HepG2 (cell line): ENCODE results near the gene FRMD5. TPM values are rescaled to one million over a fixed set of nuclear protein-coding genes. Genes with fewer than 3 reads are reported as not detected.

Experiments used
- ATAC-seq: fragments of 200-7000 bp; cut with Tn5 transposase; 3 replicates; pipeline ENCODE4 v1.9.1; 2020; ENCODE audit warnings: mild to moderate bottlenecking, moderate library complexity
- BruUV-seq: library from RNA; stranded (reverse); fragments of 400-500 nt; replicated peaks from 2 replicates; lab custom pipeline; 2021; lab: Mats Ljungman, UMichigan
- CTCF ChIA-PET: fragments of 300-600 bp; formaldehyde crosslinking; extraction: SDS; loops from one replicate; lab custom pipeline; 2021; ENCODE audit warnings: low total read pairs, inconsistent platforms, low intra/inter-chr PET ratio; lab: Yijun Ruan, JAX
- POLR2A ChIA-PET: fragments of 350-600 bp; sonication (Branson Sonifier 250); formaldehyde crosslinking; loops from one replicate; lab custom pipeline; 2020; ENCODE audit warnings: antibody characterized with exemption, inconsistent platforms; lab: Yijun Ruan, JAX
- DNase-seq: peaks from one replicate; pipeline ENCODE4 v3.0.0-alpha.2; 2015; ENCODE audit warnings: low spot score
- FAIRE-seq: peaks from 3 replicates; lab custom pipeline; 2011; peaks lifted over from hg19 to GRCh38; lab: Jason Lieb, UNC
- H2AFZ ChIP-seq: one replicate; pipeline ENCODE4 v1.6.1; 2011; ENCODE audit warnings: low read length, inconsistent platforms
- H3K27ac ChIP-seq: fragments of 300-600 bp; 3 replicates; pipeline ENCODE4 v1.8.0; 2011; ENCODE audit warnings: mixed run types, mild to moderate bottlenecking, mixed read lengths, low read length, inconsistent platforms; ENCODE audit not compliant: insufficient read depth; ENCODE audit errors: extremely low read length
- H3K27me3 ChIP-seq, 2 experiments: fragments of 200-600 bp in 1 of 2; 2 replicates in 1 of 2; 3 replicates in 1 of 2; pipeline versions ENCODE4 v1.6.0 to v1.8.0; 2011; ENCODE audit warnings: low read length in 2 of 2, mild to moderate bottlenecking in 2 of 2, moderate library complexity in 2 of 2, inconsistent platforms in 1 of 2; ENCODE audit not compliant: insufficient read depth in 2 of 2, control insufficient read depth in 1 of 2
- H3K36me3 ChIP-seq, 2 experiments: fragments of 200-600 bp in 1 of 2; replicated peaks in 1 of 2; 2 replicates in 1 of 2; 3 replicates in 1 of 2; pipeline versions ENCODE4 v1.5.1 to v1.8.0; 2011; ENCODE audit warnings: low read length in 2 of 2, inconsistent platforms in 1 of 2; ENCODE audit not compliant: insufficient read depth in 2 of 2, control insufficient read depth in 1 of 2
- H3K4me1 ChIP-seq: 2 replicates; pipeline ENCODE4 v1.5.1; 2012; ENCODE audit warnings: low read length, inconsistent platforms; ENCODE audit not compliant: insufficient read depth
- H3K4me2 ChIP-seq: 2 replicates; pipeline ENCODE4 v1.6.0; 2011; ENCODE audit warnings: low read depth, low read length, inconsistent platforms
- H3K4me3 ChIP-seq, 3 experiments: fragments of 200-600 bp in 1 of 3; sonication (generic), shearing (Covaris generic) in 1 of 3; replicated peaks in 1 of 3; 2 replicates each; pipeline ENCODE4 v1.5.1; 2011 to 2016; ENCODE audit warnings: low read length in 3 of 3, inconsistent platforms in 2 of 3, low read depth in 2 of 3, mild to moderate bottlenecking in 2 of 3, control low read depth in 1 of 3, mixed read lengths in 1 of 3; ENCODE audit not compliant: insufficient read depth in 1 of 3
- H3K79me2 ChIP-seq: one replicate; pipeline ENCODE4 v1.6.1; 2011; ENCODE audit warnings: low read length, inconsistent platforms; ENCODE audit not compliant: insufficient read depth
- H3K9ac ChIP-seq: 2 replicates; pipeline ENCODE4 v1.6.0; 2011; ENCODE audit warnings: mild to moderate bottlenecking, low read depth, low read length, inconsistent platforms; ENCODE audit not compliant: insufficient read depth
- H3K9me3 ChIP-seq: 2 replicates; pipeline ENCODE4 v1.5.1; 2012; ENCODE audit warnings: mild to moderate bottlenecking, low read length
- H4K20me1 ChIP-seq: 2 replicates; pipeline ENCODE4 v1.6.0; 2011; ENCODE audit warnings: inconsistent platforms, mild to moderate bottlenecking, low read length, moderate library complexity; ENCODE audit not compliant: insufficient read depth
- CBX2 ChIP-seq, 2 experiments: fragments of 200-600 bp in 1 of 2; sonication (generic); formaldehyde crosslinking in 1 of 2; IDR thresholded peaks; 2 replicates each; pipeline versions ENCODE4 v1.7.0 to v1.8.1; 2018 to 2022; ENCODE audit warnings: low read depth in 2 of 2, low read length in 1 of 2, mild to moderate bottlenecking in 1 of 2, missing genetic modification reagents in 1 of 2
- KDM4B ChIP-seq: sonication (generic); formaldehyde crosslinking; IDR thresholded peaks from 2 replicates; pipeline ENCODE4 v1.4.0; 2020; ENCODE audit warnings: missing genetic modification reagents
- REXO4 ChIP-seq: sonication (generic); formaldehyde crosslinking; IDR thresholded peaks from 2 replicates; pipeline ENCODE4 v1.8.0; 2022; ENCODE audit warnings: missing genetic modification reagents, mild to moderate bottlenecking, borderline replicate concordance
- TCF7L2 ChIP-seq: IDR thresholded peaks from 2 replicates; pipeline ENCODE4 v1.6.1; 2011; ENCODE audit warnings: mild to moderate bottlenecking, low read depth, low read length, moderate library complexity
- TFAP4 ChIP-seq: sonication (generic); IDR thresholded peaks from 2 replicates; pipeline ENCODE4 v1.6.1; 2016; ENCODE audit warnings: low read depth, borderline replicate concordance
- WGBS: methylation state at CpG from one replicate; pipeline ENCODE4 v1.1.6; 2017; ENCODE audit warnings: low lambda C conversion rate; 5-methylcytosine and 5-hydroxymethylcytosine counted together
- in situ Hi-C: cut with HindIII; loops from 2 replicates; pipeline ENCODE4 v1.10.0; 2017; ENCODE audit warnings: low pct_unique_long_range_greater_than_20kb; ENCODE audit not compliant: extremely low pct_ligation_motif_present
- intact Hi-C: fragments of 100-400 bp; cut with micrococcal nuclease; formaldehyde crosslinking; loops from one replicate; pipeline ENCODE4 v1.10.0; 2022; ENCODE audit not compliant: unreplicated experiment
- polyA plus RNA-seq, 8 experiments: library from polyadenylated mRNA; depleted of rRNA in 3 of 8; stranded (reverse) in 7 of 8; unstranded in 1 of 8; fragments of >200 nt; fragmentation: Illumina TruSeq in 4 of 8; extraction: Trizol in 4 of 8; gene quantifications; 2 replicates each; pipeline versions ENCODE4 v1.2.1 to v1.2.3, GENCODE V29; 2011 to 2016; ENCODE audit warnings: low read depth in 4 of 8, missing spikeins in 1 of 8, mixed read lengths in 1 of 8; ENCODE audit not compliant: insufficient read depth in 1 of 8
- total RNA-seq, 5 experiments: library from RNA; depleted of rRNA; stranded (reverse); fragments of >200 nt; fragmentation: Illumina TruSeq; extraction: Trizol; gene quantifications; 2 replicates each; pipeline ENCODE4 v1.2.3, GENCODE V29; 2016; ENCODE audit warnings: low read depth in 1 of 5
- TF ChIP-seq, protein P1 (sequence below): sonication (generic); formaldehyde crosslinking; IDR thresholded peaks from 2 replicates; pipeline ENCODE4 v1.5.0; 2020; ENCODE audit warnings: missing genetic modification reagents
- TF ChIP-seq, protein P2 (sequence below): sonication (generic); formaldehyde crosslinking; IDR thresholded peaks from 2 replicates; pipeline ENCODE4 v1.5.0; 2020; ENCODE audit warnings: mild to moderate bottlenecking, missing genetic modification reagents, borderline replicate concordance

The FRMD5 gene
- total and polyA plus RNA-seq, 2 of the 13 experiments (the other 11 are each of a cell fraction or from before 2014, with no cell fraction given) = 0.93 to 1.5 TPM

DNA sequence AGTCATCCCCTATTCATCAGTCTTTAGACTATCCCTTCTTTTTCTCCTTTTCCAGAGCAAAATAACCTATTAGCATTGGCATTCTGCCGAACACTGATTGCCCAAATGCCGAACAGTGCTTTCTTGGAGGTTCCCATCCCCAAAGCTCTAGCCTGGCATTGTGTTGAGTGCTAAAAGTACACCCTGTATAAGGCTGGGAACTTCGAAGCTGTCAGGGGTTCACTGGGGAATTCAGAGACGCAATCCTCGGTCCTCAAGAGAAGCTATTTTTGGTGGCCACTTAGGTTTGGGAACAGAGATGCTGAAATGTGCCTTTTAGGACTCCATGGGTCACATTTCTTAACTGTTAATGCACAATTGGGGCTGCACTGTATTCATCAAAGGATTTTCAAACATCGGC, 8.4 kb downstream of the FRMD5 start (continued):
- TF ChIP-seq, protein P1, sequence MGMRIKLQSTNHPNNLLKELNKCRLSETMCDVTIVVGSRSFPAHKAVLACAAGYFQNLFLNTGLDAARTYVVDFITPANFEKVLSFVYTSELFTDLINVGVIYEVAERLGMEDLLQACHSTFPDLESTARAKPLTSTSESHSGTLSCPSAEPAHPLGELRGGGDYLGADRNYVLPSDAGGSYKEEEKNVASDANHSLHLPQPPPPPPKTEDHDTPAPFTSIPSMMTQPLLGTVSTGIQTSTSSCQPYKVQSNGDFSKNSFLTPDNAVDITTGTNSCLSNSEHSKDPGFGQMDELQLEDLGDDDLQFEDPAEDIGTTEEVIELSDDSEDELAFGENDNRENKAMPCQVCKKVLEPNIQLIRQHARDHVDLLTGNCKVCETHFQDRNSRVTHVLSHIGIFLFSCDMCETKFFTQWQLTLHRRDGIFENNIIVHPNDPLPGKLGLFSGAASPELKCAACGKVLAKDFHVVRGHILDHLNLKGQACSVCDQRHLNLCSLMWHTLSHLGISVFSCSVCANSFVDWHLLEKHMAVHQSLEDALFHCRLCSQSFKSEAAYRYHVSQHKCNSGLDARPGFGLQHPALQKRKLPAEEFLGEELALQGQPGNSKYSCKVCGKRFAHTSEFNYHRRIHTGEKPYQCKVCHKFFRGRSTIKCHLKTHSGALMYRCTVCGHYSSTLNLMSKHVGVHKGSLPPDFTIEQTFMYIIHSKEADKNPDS (CRISPR knock-in tag) = no peak
- TF ChIP-seq KDM4B (CRISPR knock-in tag) (no peak), REXO4 (no peak), TFAP4 (no peak), CBX2 (IDR thresholded peaks at IDR 0.05; ENCODE audit: low read depth, low read length) (no peak), CBX2 (CRISPR knock-in tag; IDR thresholded peaks at IDR 0.05; ENCODE audit: low read depth) (no peak)

- no peak for ATAC-seq
Observed at GRCh38 chr15:44183363-44183762, 11.7 kb downstream of the FRMD5 start.

More at GRCh38 chr15:44183363-44183762, 11.7 kb downstream of the FRMD5 start:
- H3K4me1 ChIP-seq = no peaks in the 10 kb centered on the region
- H3K36me3 ChIP-seq = no peaks in the 10 kb centered on the region
- TF ChIP-seq, protein P2, sequence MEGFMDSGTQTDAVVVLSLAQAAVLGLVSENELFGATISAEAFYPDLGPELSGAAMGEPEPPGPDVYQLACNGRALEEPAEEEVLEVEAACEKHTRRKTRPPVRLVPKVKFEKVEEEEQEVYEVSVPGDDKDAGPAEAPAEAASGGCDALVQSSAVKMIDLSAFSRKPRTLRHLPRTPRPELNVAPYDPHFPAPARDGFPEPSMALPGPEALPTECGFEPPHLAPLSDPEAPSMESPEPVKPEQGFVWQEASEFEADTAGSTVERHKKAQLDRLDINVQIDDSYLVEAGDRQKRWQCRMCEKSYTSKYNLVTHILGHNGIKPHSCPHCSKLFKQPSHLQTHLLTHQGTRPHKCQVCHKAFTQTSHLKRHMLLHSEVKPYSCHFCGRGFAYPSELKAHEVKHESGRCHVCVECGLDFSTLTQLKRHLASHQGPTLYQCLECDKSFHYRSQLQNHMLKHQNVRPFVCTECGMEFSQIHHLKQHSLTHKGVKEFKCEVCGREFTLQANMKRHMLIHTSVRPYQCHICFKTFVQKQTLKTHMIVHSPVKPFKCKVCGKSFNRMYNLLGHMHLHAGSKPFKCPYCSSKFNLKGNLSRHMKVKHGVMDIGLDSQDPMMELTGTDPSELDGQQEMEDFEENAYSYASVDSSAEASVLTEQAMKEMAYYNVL (CRISPR knock-in tag) = no peak
- TF ChIP-seq TCF7L2 = no peak
- H3K9me3 ChIP-seq = no peaks in the 10 kb centered on the region
- FAIRE-seq (no peak), DNase-seq (no peak)
- H4K20me1 ChIP-seq = no peaks in the 10 kb centered on the region
- no peak overlapping the region for H3K4me2 ChIP-seq
- H3K79me2 ChIP-seq = no peaks in the 10 kb centered on the region
- H3K4me3 ChIP-seq = no peak overlapping the region
- no peaks in the 10 kb centered on the region for H3K27me3 ChIP-seq
- ChIA-PET CTCF (no interaction called here), POLR2A (no interaction called here)
- no peak overlapping the region for H3K27ac ChIP-seq
- 83% methylated on average over 3 of the region's 4 CpGs for WGBS
- intact Hi-C loops = no loop called here
- H2AFZ ChIP-seq = no peak overlapping the region
- in situ Hi-C loops = no loop called here
- no TSS peak for BruUV-seq
- H3K9ac ChIP-seq = no peak overlapping the region
